Kidney (tissue), 14 donors: ENCODE results near the gene ERBIN. TPM values are rescaled to one million over a fixed set of nuclear protein-coding genes. Genes with fewer than 3 reads are reported as not detected.
"Not testable (repeated sequence)": the region's sequence is repeated elsewhere in the genome, so short reads cannot be mapped to it uniquely, and the experiment has no call there.

Experiments
- DNase-seq, 5 donors: peaks; one replicate each; pipeline ENCODE4 v3.0.0-alpha.2; 2013 to 2020
- FAIRE-seq: peaks from 2 replicates; lab custom pipeline; 2012; peaks lifted over from hg19 to GRCh38; lab: Jason Lieb, UNC
- H3K27ac ChIP-seq, 2 donors: one replicate each; pipeline ENCODE4 v1.7.0; 2013; ENCODE audit warnings: low read depth in 2 of 2, low read length in 2 of 2, inconsistent platforms in 1 of 2
- H3K27me3 ChIP-seq: one replicate; pipeline ENCODE4 v1.7.1; 2013; ENCODE audit warnings: low read length, inconsistent platforms; ENCODE audit not compliant: control insufficient read depth, insufficient read depth
- H3K36me3 ChIP-seq, 3 donors: one replicate each; pipeline versions ENCODE4 v1.7.0 to v1.7.1; 2013; ENCODE audit warnings: low read length in 3 of 3, control low read depth in 1 of 3, inconsistent platforms in 1 of 3; ENCODE audit not compliant: insufficient read depth in 3 of 3, control insufficient read depth in 2 of 3
- H3K4me1 ChIP-seq, 3 donors: one replicate each; pipeline versions ENCODE4 v1.7.0 to v1.7.1; 2013; ENCODE audit warnings: low read length in 3 of 3, inconsistent platforms in 1 of 3, low read depth in 1 of 3; ENCODE audit not compliant: control insufficient read depth in 2 of 3, insufficient read depth in 2 of 3
- H3K4me3 ChIP-seq, 3 donors: one replicate each; pipeline versions ENCODE4 v1.7.0 to v1.8.1; 2013; ENCODE audit warnings: low read length in 3 of 3, control low read depth in 1 of 3, inconsistent platforms in 1 of 3
- H3K9ac ChIP-seq, 3 donors: one replicate each; pipeline versions ENCODE4 v1.7.0 to v1.7.1; 2013; ENCODE audit warnings: low read length in 3 of 3, control low read depth in 1 of 3, inconsistent platforms in 1 of 3
- H3K9me3 ChIP-seq, 3 donors: one replicate each; pipeline versions ENCODE4 v1.7.0 to v1.7.1; 2013; ENCODE audit warnings: low read length in 3 of 3, control low read depth in 1 of 3, inconsistent platforms in 1 of 3; ENCODE audit not compliant: control insufficient read depth in 2 of 3, insufficient read depth in 1 of 3
- intact Hi-C: fragments of 100-400 bp; cut with DNase I; formaldehyde crosslinking; loops from one replicate; pipeline ENCODE4 v1.11.1; 2022
- polyA plus RNA-seq: library from polyadenylated mRNA; stranded (reverse); fragments of 350-450 nt; fragmentation: Illumina TruSeq; extraction: RNeasy Lipid Tissue Mini Kit (QIAGEN cat#74804); gene quantifications from one replicate; pipeline ENCODE4 v1.2.3, GENCODE V29; 2014; ENCODE audit warnings: low read depth, low replicate concordance; ENCODE audit not compliant: insufficient read depth
- total RNA-seq: library from RNA; stranded (reverse); fragmentation: NEBNext Ultra II Directional; extraction: Animal tissue kit (Norgen Biotek cat#: 25700); gene quantifications from one replicate; pipeline ENCODE4 v1.2.1, GENCODE V29; 2021
- TF ChIP-seq, protein P1 (sequence below): IDR thresholded peaks from 3 replicates; pipeline ENCODE4 v1.5.1; 2012; ENCODE audit warnings: mild to moderate bottlenecking, moderate library complexity, borderline replicate concordance; ENCODE audit not compliant: insufficient read depth; ENCODE audit errors: extremely low read depth
- donor health status: control.
- donor health status: control.
- donor health status: control.
- donor health status: control.
- donor health status: control.
- donor health status: DM: yes; HTN: yes; CAD: no.
- donor health status: Normal renal cell carcinoma (clear cell type).

Gene ERBIN
- total and polyA plus RNA-seq, 2 donors from 2014 or later, result 14.3 to 85.1 TPM

DNA sequence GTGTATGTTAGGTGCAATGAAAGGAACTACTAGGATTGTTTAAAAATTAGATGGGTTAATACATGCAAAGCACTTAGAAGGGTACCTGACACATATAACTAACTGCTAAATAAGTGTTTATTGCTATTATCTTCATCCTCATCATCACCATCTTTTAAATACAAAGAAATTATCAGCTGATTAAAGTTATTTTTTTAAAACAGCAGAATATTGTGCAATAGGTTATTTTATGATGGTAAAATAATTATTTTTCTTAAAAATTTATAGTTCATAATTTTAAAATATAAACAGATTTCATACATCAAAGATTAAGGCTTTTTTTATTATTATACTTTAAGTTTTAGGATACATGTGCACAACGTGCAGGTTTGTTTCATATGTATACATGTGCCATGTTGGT lies 130.9 kb downstream of the ERBIN start:
- H3K27me3 ChIP-seq, result no peaks in the 10 kb centered on the region
- H3K9me3 ChIP-seq, result no peaks in the 10 kb centered on the region
- no peaks in the 10 kb centered on the region for H3K4me1 ChIP-seq
- H3K9ac ChIP-seq, result no peak overlapping the region
- H3K27ac ChIP-seq, result no peak overlapping the region
- no peak overlapping the region for H3K4me3 ChIP-seq
- peaks cover 8 to 16% (median 12%) of the 10 kb centered on the region in 3 donors for H3K36me3 ChIP-seq
- TF ChIP-seq, protein P1, sequence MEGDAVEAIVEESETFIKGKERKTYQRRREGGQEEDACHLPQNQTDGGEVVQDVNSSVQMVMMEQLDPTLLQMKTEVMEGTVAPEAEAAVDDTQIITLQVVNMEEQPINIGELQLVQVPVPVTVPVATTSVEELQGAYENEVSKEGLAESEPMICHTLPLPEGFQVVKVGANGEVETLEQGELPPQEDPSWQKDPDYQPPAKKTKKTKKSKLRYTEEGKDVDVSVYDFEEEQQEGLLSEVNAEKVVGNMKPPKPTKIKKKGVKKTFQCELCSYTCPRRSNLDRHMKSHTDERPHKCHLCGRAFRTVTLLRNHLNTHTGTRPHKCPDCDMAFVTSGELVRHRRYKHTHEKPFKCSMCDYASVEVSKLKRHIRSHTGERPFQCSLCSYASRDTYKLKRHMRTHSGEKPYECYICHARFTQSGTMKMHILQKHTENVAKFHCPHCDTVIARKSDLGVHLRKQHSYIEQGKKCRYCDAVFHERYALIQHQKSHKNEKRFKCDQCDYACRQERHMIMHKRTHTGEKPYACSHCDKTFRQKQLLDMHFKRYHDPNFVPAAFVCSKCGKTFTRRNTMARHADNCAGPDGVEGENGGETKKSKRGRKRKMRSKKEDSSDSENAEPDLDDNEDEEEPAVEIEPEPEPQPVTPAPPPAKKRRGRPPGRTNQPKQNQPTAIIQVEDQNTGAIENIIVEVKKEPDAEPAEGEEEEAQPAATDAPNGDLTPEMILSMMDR, result no peak
- no peak for FAIRE-seq
- intact Hi-C loops, result no loop called here
- no peak for DNase-seq

- H3K9me3 ChIP-seq, FAIRE-seq, H3K27me3 ChIP-seq, H3K4me3 ChIP-seq, H3K4me1 ChIP-seq, H3K9ac ChIP-seq, H3K27ac ChIP-seq, intact Hi-C loops, H3K36me3 ChIP-seq, DNase-seq: not testable (repeated sequence)
Measured at GRCh38 chr5:66061320-66061719, 134.9 kb downstream of the ERBIN start.

- intact Hi-C loops, FAIRE-seq, H3K27ac ChIP-seq, H3K9ac ChIP-seq, H3K9me3 ChIP-seq, H3K4me3 ChIP-seq, H3K36me3 ChIP-seq, H3K27me3 ChIP-seq, H3K4me1 ChIP-seq: not testable (repeated sequence)
- DNase-seq, result peak in 1 of 5 donors; percentile 39
Measured at GRCh38 chr5:66063061-66063460, 136.7 kb downstream of the ERBIN start.

GRCh38 chr5:66066826-66067225 lies 140.5 kb downstream of the ERBIN start:
- H3K36me3 ChIP-seq, result peaks cover 0 to 3% (median 0%) of the 10 kb centered on the region in 3 donors
- TF ChIP-seq, protein P1, result no peak

More at GRCh38 chr5:66066826-66067225, 140.5 kb downstream of the ERBIN start:
- H3K4me1 ChIP-seq, result no peaks in the 10 kb centered on the region
- no peaks in the 10 kb centered on the region for H3K9me3 ChIP-seq
- intact Hi-C loops, result no loop called here
- DNase-seq (no peak), FAIRE-seq (no peak)
- H3K9ac ChIP-seq, result no peak overlapping the region
- H3K27ac ChIP-seq, result no peak overlapping the region
- H3K4me3 ChIP-seq, result no peak overlapping the region
- H3K27me3 ChIP-seq, result no peaks in the 10 kb centered on the region
